ENCODE data around the gene PTH1R. TPM values are rescaled to one million over a fixed set of nuclear protein-coding genes. Genes with fewer than 3 reads are reported as not detected.

Gene PTH1R
- total RNA-seq, 4 donors from 2014 or later: 2.1 to 26.8 (median 14.5) TPM

GRCh38 chr3:46831841-46832240 is 45.7 kb upstream of the PTH1R start:
- no peaks in the 10 kb centered on the region for H3K9me3 ChIP-seq
- no peaks in the 10 kb centered on the region for H3K4me1 ChIP-seq
- WGBS: 26% methylated on average over 1 of the region's 1 CpG
- peaks cover 0 to 67% (median 0%) of the 10 kb centered on the region in 4 donors for H3K36me3 ChIP-seq
- H3K27ac ChIP-seq (replicated peaks in 1 of 4): no peak overlapping the region
- no peaks in the 10 kb centered on the region for H3K27me3 ChIP-seq
- DNase-seq (ENCODE audit: extremely low spot score): no peak
- intact Hi-C loops (cut with DNase I): no loop called here
- no peak overlapping the region for H3K4me3 ChIP-seq
- TF ChIP-seq POLR2AphosphoS5 (IDR thresholded peaks at IDR 0.05) (no peak), EP300 (IDR thresholded peaks at IDR 0.05) (no peak), POLR2A (IDR thresholded peaks at IDR 0.05; ENCODE audit: low read depth) (no peak), CTCF (IDR thresholded peaks at IDR 0.05) (no peak)

- H3K9me3 ChIP-seq: peaks cover 0 to 15% (median 9%) of the 10 kb centered on the region in 4 donors
- peak; percentile 85 for DNase-seq (ENCODE audit: extremely low spot score)
- TF ChIP-seq POLR2A (IDR thresholded peaks at IDR 0.05; ENCODE audit: low read depth): no peak
- no peak for TF ChIP-seq CTCF (IDR thresholded peaks at IDR 0.05)
- no peak for TF ChIP-seq EP300 (IDR thresholded peaks at IDR 0.05)
- TF ChIP-seq POLR2AphosphoS5 (IDR thresholded peaks at IDR 0.05): no peak
- H3K4me1 ChIP-seq: no peaks in the 10 kb centered on the region
- intact Hi-C loops (cut with DNase I): no loop called here
- WGBS: 95% methylated on average over 44 of the region's 65 CpGs
- H3K4me3 ChIP-seq: no peak overlapping the region
- H3K27ac ChIP-seq (replicated peaks in 1 of 4): no peak overlapping the region
- H3K36me3 ChIP-seq: peaks cover 0 to 63% (median 0%) of the 10 kb centered on the region in 4 donors
- no peaks in the 10 kb centered on the region for H3K27me3 ChIP-seq
Measured at GRCh38 chr3:46833346-46834300, 43.9 kb upstream of the PTH1R start.

- TF ChIP-seq CTCF (IDR thresholded peaks at IDR 0.05) (no peak), EP300 (IDR thresholded peaks at IDR 0.05) (no peak)
- H3K36me3 ChIP-seq: peaks cover 0 to 57% (median 0%) of the 10 kb centered on the region in 4 donors
- H3K4me3 ChIP-seq: no peak overlapping the region
- no peaks in the 10 kb centered on the region for H3K27me3 ChIP-seq
- DNase-seq (ENCODE audit: extremely low spot score): peak; percentile 60
- intact Hi-C loops (cut with DNase I): no loop called here
- 89% methylated on average over 12 of the region's 12 CpGs for WGBS
- H3K4me1 ChIP-seq: no peaks in the 10 kb centered on the region
- H3K9me3 ChIP-seq: peaks cover 0 to 29% (median 18%) of the 10 kb centered on the region in 4 donors
- H3K27ac ChIP-seq (replicated peaks in 1 of 4): no peak overlapping the region
Measured at GRCh38 chr3:46835054-46835453, 42.5 kb upstream of the PTH1R start.

- TF ChIP-seq CTCF (IDR thresholded peaks at IDR 0.05) (no peak), EP300 (IDR thresholded peaks at IDR 0.05) (no peak), POLR2A (IDR thresholded peaks at IDR 0.05; ENCODE audit: low read depth) (no peak), POLR2AphosphoS5 (IDR thresholded peaks at IDR 0.05) (no peak)
- Histone ChIP-seq H3K4me3 (no peak overlapping the region), H3K4me1 (no peaks in the 10 kb centered on the region), H3K27ac (replicated peaks in 1 of 4) (no peak overlapping the region), H3K27me3 (no peaks in the 10 kb centered on the region), H3K9me3 (peaks cover 0 to 33% (median 22%) of the 10 kb centered on the region in 4 donors), H3K36me3 (peaks cover 0 to 55% (median 0%) of the 10 kb centered on the region in 4 donors)
- intact Hi-C loops (cut with DNase I): no loop called here
- DNase-seq (ENCODE audit: extremely low spot score): peak; percentile 75
- WGBS: 98% methylated on average over 4 of the region's 4 CpGs
Measured at GRCh38 chr3:46835491-46835890, 42.0 kb upstream of the PTH1R start.

Data from esophagus muscularis mucosa (tissue), 4 donors.